LNCAP (cell line): ENCODE measurements around the gene ELF3.

Experiments
- CTCF ChIP-seq: fragments of 450-650 bp; IDR thresholded peaks from 2 replicates; pipeline ENCODE4 v1.5.1; 2017; ENCODE audit warnings: mild to moderate bottlenecking

The ELF3 gene

GRCh38 chr1:202016811-202017748 lies 6.7 kb downstream of the ELF3 start:
- TF ChIP-seq CTCF: no peak

GRCh38 chr1:202017749-202018467 lies 7.5 kb downstream of the ELF3 start:
- no peak for TF ChIP-seq CTCF

GRCh38 chr1:202018468-202019234 lies 8.3 kb downstream of the ELF3 start:
- no peak for TF ChIP-seq CTCF

- no peak for TF ChIP-seq CTCF
These were observed 12.6 kb downstream of the ELF3 start for GRCh38 chr1:202023001-202023433.

- no peak for TF ChIP-seq CTCF
These were observed 18.8 kb downstream of the ELF3 start for GRCh38 chr1:202029171-202029665.

GRCh38 chr1:202029727-202030126 lies 19.3 kb downstream of the ELF3 start:
- no peak for TF ChIP-seq CTCF

- TF ChIP-seq CTCF: no peak
These were observed 21.4 kb downstream of the ELF3 start for GRCh38 chr1:202031796-202032195.
